Parathyroid adenoma (tissue), 2 donors: ENCODE measurements around the gene CRMP1.

Experiments used
- H2AFZ ChIP-seq: fragments of 300-600 bp; sonication (generic); one replicate; pipeline ENCODE4 v1.7.0; 2017; ENCODE audit warnings: antibody characterized with exemption, mild to moderate bottlenecking
- H3K27ac ChIP-seq: fragments of 300-600 bp; sonication (generic); one replicate; pipeline ENCODE4 v1.7.0; 2017
- H3K27me3 ChIP-seq: fragments of 300-600 bp; sonication (generic); one replicate; pipeline ENCODE4 v1.7.0; 2017; ENCODE audit warnings: low read length; ENCODE audit not compliant: control insufficient read depth, insufficient read depth
- H3K36me3 ChIP-seq: fragments of 300-600 bp; sonication (generic); one replicate; pipeline ENCODE4 v1.7.0; 2017; ENCODE audit warnings: low read length; ENCODE audit not compliant: control insufficient read depth, insufficient read depth
- H3K4me1 ChIP-seq: fragments of 300-600 bp; sonication (generic); one replicate; pipeline ENCODE4 v1.7.0; 2017; ENCODE audit warnings: control low read depth
- H3K4me2 ChIP-seq: fragments of 300-600 bp; sonication (generic); one replicate; pipeline ENCODE4 v1.7.0; 2017; ENCODE audit warnings: low read length
- H3K4me3 ChIP-seq: fragments of 300-600 bp; sonication (generic); one replicate; pipeline ENCODE4 v1.7.0; 2017; ENCODE audit warnings: low read depth, low read length
- H3K79me2 ChIP-seq: fragments of 300-600 bp; sonication (generic); one replicate; pipeline ENCODE4 v1.7.0; 2017; ENCODE audit warnings: control low read depth
- H3K9ac ChIP-seq: fragments of 300-600 bp; sonication (generic); one replicate; pipeline ENCODE4 v1.7.0; 2017; ENCODE audit warnings: mild to moderate bottlenecking
- H3K9me3 ChIP-seq: fragments of 300-600 bp; sonication (generic); one replicate; pipeline ENCODE4 v1.7.0; 2017; ENCODE audit warnings: low read length; ENCODE audit not compliant: control insufficient read depth
- TF ChIP-seq, protein P1 (sequence below): fragments of 300-600 bp; sonication (generic); IDR thresholded peaks from one replicate; pipeline ENCODE4 v1.7.0; 2017; ENCODE audit warnings: antibody characterized with exemption, mild to moderate bottlenecking
- donor health status: primary hyperparathyroidism.

Gene CRMP1

DNA sequence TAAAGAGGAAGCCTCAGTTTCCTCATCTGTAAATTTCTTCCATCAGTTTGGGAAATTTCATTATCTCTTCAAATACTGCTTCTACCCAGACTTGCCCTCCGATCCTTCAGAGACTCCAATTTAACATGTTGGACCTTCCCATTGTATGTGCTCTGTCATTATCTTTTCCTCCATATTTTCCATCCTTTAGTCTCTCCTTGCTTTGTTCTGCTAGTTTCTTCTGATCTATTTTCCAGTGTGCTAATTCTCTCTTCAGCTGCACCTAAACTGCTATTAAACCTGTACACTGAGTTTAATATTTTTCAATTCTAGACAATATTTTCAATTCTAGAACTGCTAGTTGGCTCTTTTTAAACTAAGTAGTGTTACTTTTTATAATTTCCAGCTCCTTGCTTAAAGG, 116.4 kb downstream of the CRMP1 start:
- Histone ChIP-seq H3K36me3 (no peaks in the 10 kb centered on the region), H3K9me3 (no peaks in the 10 kb centered on the region), H3K79me2 (no peaks in the 10 kb centered on the region), H3K4me1 (no peaks in the 10 kb centered on the region), H3K4me2 (no peak overlapping the region), H3K27ac (no peak overlapping the region), H2AFZ (no peak overlapping the region), H3K27me3 (no peaks in the 10 kb centered on the region), H3K9ac (no peak overlapping the region), H3K4me3 (no peak overlapping the region)
- TF ChIP-seq, protein P1, sequence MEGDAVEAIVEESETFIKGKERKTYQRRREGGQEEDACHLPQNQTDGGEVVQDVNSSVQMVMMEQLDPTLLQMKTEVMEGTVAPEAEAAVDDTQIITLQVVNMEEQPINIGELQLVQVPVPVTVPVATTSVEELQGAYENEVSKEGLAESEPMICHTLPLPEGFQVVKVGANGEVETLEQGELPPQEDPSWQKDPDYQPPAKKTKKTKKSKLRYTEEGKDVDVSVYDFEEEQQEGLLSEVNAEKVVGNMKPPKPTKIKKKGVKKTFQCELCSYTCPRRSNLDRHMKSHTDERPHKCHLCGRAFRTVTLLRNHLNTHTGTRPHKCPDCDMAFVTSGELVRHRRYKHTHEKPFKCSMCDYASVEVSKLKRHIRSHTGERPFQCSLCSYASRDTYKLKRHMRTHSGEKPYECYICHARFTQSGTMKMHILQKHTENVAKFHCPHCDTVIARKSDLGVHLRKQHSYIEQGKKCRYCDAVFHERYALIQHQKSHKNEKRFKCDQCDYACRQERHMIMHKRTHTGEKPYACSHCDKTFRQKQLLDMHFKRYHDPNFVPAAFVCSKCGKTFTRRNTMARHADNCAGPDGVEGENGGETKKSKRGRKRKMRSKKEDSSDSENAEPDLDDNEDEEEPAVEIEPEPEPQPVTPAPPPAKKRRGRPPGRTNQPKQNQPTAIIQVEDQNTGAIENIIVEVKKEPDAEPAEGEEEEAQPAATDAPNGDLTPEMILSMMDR = no peak

DNA sequence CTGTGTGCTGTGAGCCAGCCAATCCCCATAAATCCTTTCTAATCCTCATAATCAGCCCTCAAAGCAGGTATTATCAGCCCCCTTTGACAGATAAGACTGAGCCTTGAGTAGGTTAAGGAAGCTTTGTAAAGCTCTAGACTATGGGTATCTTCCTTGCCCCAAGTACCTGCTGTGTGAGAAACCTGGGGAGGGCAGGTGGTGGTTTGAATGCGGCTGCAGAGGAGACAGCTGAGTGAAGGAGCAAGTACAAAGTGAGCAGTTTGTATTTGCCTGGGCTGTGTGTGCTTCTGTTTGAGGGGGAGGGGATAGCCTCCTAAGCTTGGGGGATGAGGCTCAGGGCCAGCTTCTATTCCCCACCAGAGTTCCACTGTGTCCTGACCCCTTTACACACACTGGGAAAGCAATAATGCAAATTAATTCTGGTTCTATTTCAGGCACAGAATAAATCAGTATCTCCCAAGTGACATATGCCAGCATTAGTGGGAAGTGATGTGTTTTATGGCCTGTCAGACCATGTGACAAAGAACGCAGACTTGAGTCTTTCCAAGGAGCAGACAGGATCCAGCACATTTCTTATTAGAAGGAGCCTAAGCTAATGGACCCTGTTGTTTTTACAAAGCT, 118.4 kb downstream of the CRMP1 start:
- no peaks in the 10 kb centered on the region for H3K27me3 ChIP-seq
- H3K4me3 ChIP-seq = no peak overlapping the region
- H3K4me2 ChIP-seq = no peak overlapping the region
- H3K27ac ChIP-seq = no peak overlapping the region
- no peak overlapping the region for H2AFZ ChIP-seq
- no peaks in the 10 kb centered on the region for H3K9me3 ChIP-seq
- H3K79me2 ChIP-seq = no peaks in the 10 kb centered on the region
- H3K36me3 ChIP-seq = no peaks in the 10 kb centered on the region
- H3K9ac ChIP-seq = no peak overlapping the region
- no peaks in the 10 kb centered on the region for H3K4me1 ChIP-seq
- TF ChIP-seq, protein P1 = no peak

DNA sequence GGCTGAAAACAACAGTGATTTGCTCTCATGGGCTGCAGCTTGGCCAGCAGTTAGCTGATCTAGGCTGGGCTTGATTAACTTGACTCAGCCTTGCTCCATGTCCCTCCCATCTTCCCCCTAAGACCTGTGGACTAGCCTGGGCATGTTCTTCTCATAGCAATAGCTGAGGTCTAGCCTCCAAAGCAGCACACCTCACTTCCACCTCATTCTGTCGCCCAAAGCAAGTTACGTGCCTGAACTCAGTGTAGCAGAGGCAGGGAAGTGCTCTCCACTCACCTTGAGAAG, 119.7 kb downstream of the CRMP1 start:
- TF ChIP-seq, protein P1 = no peak
- Histone ChIP-seq H3K9ac (no peak overlapping the region), H3K36me3 (no peaks in the 10 kb centered on the region), H3K79me2 (no peaks in the 10 kb centered on the region), H3K4me2 (no peak overlapping the region), H3K27me3 (no peaks in the 10 kb centered on the region), H3K27ac (no peak overlapping the region), H3K9me3 (no peaks in the 10 kb centered on the region), H2AFZ (no peak overlapping the region), H3K4me1 (no peaks in the 10 kb centered on the region), H3K4me3 (no peak overlapping the region)

DNA sequence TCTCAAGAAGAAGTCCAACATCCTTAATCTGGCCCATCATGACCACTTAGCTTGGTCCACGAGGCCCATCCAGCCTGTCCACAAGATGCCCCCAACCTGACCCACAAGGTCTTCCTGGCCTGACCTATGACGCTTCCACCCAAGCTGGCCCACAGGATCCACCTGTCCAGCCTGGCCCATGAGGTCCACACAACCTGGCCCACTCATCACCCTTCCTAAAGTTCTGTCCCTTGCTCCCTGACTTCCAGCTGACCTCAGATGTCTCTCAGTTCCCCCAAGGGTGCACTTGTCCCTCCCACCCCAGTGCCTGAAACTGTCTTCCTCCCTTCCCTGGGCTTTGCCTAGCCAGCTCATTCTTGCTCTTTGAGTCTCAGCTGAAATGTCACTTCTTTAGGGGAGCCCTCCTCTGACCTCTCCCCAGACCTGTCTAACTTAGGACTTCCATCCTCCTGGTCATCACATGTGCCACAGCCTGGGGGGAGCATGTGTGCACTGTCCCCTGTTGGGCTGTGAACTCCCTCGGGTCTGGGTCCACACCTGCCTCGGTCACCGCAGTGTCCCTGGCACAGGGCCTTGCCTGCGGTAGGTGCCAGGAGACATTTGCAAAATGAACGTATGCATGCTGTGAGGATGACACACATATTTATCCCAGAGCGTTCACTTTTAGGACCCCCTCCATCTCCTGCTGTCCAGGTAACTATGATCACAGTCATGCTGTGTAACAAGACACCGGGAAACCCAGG, 120.2 kb downstream of the CRMP1 start:
- no peaks in the 10 kb centered on the region for H3K4me1 ChIP-seq
- H3K4me2 ChIP-seq = no peak overlapping the region
- H3K4me3 ChIP-seq = no peak overlapping the region
- TF ChIP-seq, protein P1 = no peak
- no peaks in the 10 kb centered on the region for H3K27me3 ChIP-seq
- H2AFZ ChIP-seq = no peak overlapping the region
- no peaks in the 10 kb centered on the region for H3K9me3 ChIP-seq
- no peaks in the 10 kb centered on the region for H3K36me3 ChIP-seq
- H3K27ac ChIP-seq = no peak overlapping the region
- H3K79me2 ChIP-seq = no peaks in the 10 kb centered on the region
- H3K9ac ChIP-seq = no peak overlapping the region
